HepG2 (cell line): Measurements from ENCODE around the gene SH3YL1. TPM values are rescaled to one million over a fixed set of nuclear protein-coding genes. Genes with fewer than 3 reads are reported as not detected.

Source experiments
- AHR ChIP-seq: IDR thresholded peaks from 2 replicates; pipeline ENCODE4 v1.6.1; 2018; ENCODE audit warnings: missing genetic modification reagents, missing compliant biosample characterization
- CBX1 ChIP-seq: IDR thresholded peaks from one replicate; pipeline ENCODE4 v1.6.1; 2016; ENCODE audit warnings: antibody characterized with exemption, low read depth
- GABPB1 ChIP-seq: IDR thresholded peaks from 2 replicates; pipeline ENCODE4 v1.6.1; 2016; ENCODE audit warnings: mild to moderate bottlenecking, missing genetic modification reagents, moderate library complexity, missing compliant biosample characterization
- GLI4 ChIP-seq: sonication (generic); formaldehyde crosslinking; IDR thresholded peaks from 2 replicates; pipeline ENCODE4 v1.5.1; 2020; ENCODE audit warnings: missing genetic modification reagents, mild to moderate bottlenecking, moderate library complexity, borderline replicate concordance
- HNRNPLL ChIP-seq: fragments of 200-400 bp; formaldehyde crosslinking; IDR thresholded peaks from 2 replicates; pipeline ENCODE4 v1.6.1; 2017; ENCODE audit warnings: mild to moderate bottlenecking, low read depth, low read length; ENCODE audit not compliant: poor library complexity, severe bottlenecking
- KLF11 ChIP-seq: IDR thresholded peaks from 2 replicates; pipeline ENCODE4 v1.6.1; 2016; ENCODE audit warnings: missing compliant biosample characterization
- MED1 ChIP-seq: sonication (generic); formaldehyde crosslinking; IDR thresholded peaks from 2 replicates; pipeline ENCODE4 v1.4.0; 2020; ENCODE audit warnings: missing genetic modification reagents
- MYNN ChIP-seq: sonication (generic); formaldehyde crosslinking; IDR thresholded peaks from 2 replicates; pipeline ENCODE4 v1.4.0; 2020; ENCODE audit warnings: mild to moderate bottlenecking, low read depth, missing genetic modification reagents
- PHF8 ChIP-seq: sonication (generic); formaldehyde crosslinking; IDR thresholded peaks from 2 replicates; pipeline ENCODE4 v1.5.0; 2020; ENCODE audit warnings: missing genetic modification reagents
- PTBP1 ChIP-seq: fragments of 200-400 bp; formaldehyde crosslinking; IDR thresholded peaks from 2 replicates; pipeline ENCODE4 v1.6.1; 2018; ENCODE audit warnings: low read length, low read depth; ENCODE audit not compliant: poor library complexity, severe bottlenecking
- REL ChIP-seq: sonication (generic); formaldehyde crosslinking; conservative IDR thresholded peaks from 2 replicates; pipeline ENCODE4 v1.8.0; 2022; ENCODE audit warnings: mild to moderate bottlenecking, missing genetic modification reagents, moderate library complexity
- SIN3A ChIP-seq: IDR thresholded peaks from 2 replicates; pipeline ENCODE4 v1.6.1; 2011; ENCODE audit warnings: low read depth, mild to moderate bottlenecking, control low read depth, low read length, borderline replicate concordance
- SPEN ChIP-seq: sonication (generic); formaldehyde crosslinking; IDR thresholded peaks from 2 replicates; pipeline ENCODE4 v1.5.1; 2020; ENCODE audit warnings: low read depth, mild to moderate bottlenecking, missing genetic modification reagents
- ZNF224 ChIP-seq: sonication (generic); formaldehyde crosslinking; IDR thresholded peaks from 2 replicates; pipeline ENCODE4 v1.5.0; 2020; ENCODE audit warnings: mild to moderate bottlenecking, missing genetic modification reagents
- ZNF263 ChIP-seq: sonication (generic); formaldehyde crosslinking; IDR thresholded peaks from 2 replicates; pipeline ENCODE4 v1.4.0; 2020; ENCODE audit warnings: missing genetic modification reagents
- ZNF709 ChIP-seq: sonication (generic); formaldehyde crosslinking; IDR thresholded peaks from 2 replicates; pipeline ENCODE4 v1.5.0; 2020; ENCODE audit warnings: mild to moderate bottlenecking, missing genetic modification reagents
- ZNF737 ChIP-seq: sonication (generic); formaldehyde crosslinking; IDR thresholded peaks from 2 replicates; pipeline ENCODE4 v1.5.0; 2020; ENCODE audit warnings: missing genetic modification reagents, mild to moderate bottlenecking, borderline replicate concordance
- ZNF761 ChIP-seq: sonication (generic); formaldehyde crosslinking; conservative IDR thresholded peaks from 2 replicates; pipeline ENCODE4 v1.4.0; 2020; ENCODE audit warnings: mild to moderate bottlenecking, missing genetic modification reagents
- ZNF878 ChIP-seq: sonication (generic); formaldehyde crosslinking; IDR thresholded peaks from 2 replicates; pipeline ENCODE4 v1.8.1; 2023; ENCODE audit warnings: mild to moderate bottlenecking, missing genetic modification reagents, moderate library complexity
- ZNF883 ChIP-seq: sonication (generic); formaldehyde crosslinking; IDR thresholded peaks from 2 replicates; pipeline ENCODE4 v1.5.1; 2020; ENCODE audit warnings: mild to moderate bottlenecking, missing genetic modification reagents; ENCODE audit errors: not compliant biosample characterization
- ZSCAN20 ChIP-seq: sonication (generic); formaldehyde crosslinking; IDR thresholded peaks from 2 replicates; pipeline ENCODE4 v1.4.0; 2020; ENCODE audit warnings: missing genetic modification reagents, mild to moderate bottlenecking, borderline replicate concordance
- ZSCAN31 ChIP-seq: sonication (generic); formaldehyde crosslinking; IDR thresholded peaks from 2 replicates; pipeline ENCODE4 v1.5.0; 2020; ENCODE audit warnings: low read depth, mild to moderate bottlenecking, missing genetic modification reagents
- polyA plus RNA-seq, 8 experiments: library from polyadenylated mRNA; depleted of rRNA in 3 of 8; stranded (reverse) in 7 of 8; unstranded in 1 of 8; fragments of >200 nt; fragmentation: Illumina TruSeq in 4 of 8; extraction: Trizol in 4 of 8; gene quantifications; 2 replicates each; pipeline versions ENCODE4 v1.2.1 to v1.2.3, GENCODE V29; 2011 to 2016; ENCODE audit warnings: low read depth in 4 of 8, missing spikeins in 1 of 8, mixed read lengths in 1 of 8; ENCODE audit not compliant: insufficient read depth in 1 of 8
- total RNA-seq, 5 experiments: library from RNA; depleted of rRNA; stranded (reverse); fragments of >200 nt; fragmentation: Illumina TruSeq; extraction: Trizol; gene quantifications; 2 replicates each; pipeline ENCODE4 v1.2.3, GENCODE V29; 2016; ENCODE audit warnings: low read depth in 1 of 5
- TF ChIP-seq, protein P1 (sequence below): sonication (generic); formaldehyde crosslinking; IDR thresholded peaks from 2 replicates; pipeline ENCODE4 v1.8.0; 2022; ENCODE audit warnings: mild to moderate bottlenecking, missing genetic modification reagents, moderate library complexity
- TF ChIP-seq, protein P2 (sequence below): sonication (generic); formaldehyde crosslinking; IDR thresholded peaks from 2 replicates; pipeline ENCODE4 v1.4.0; 2020; ENCODE audit warnings: mild to moderate bottlenecking, missing genetic modification reagents

Gene SH3YL1
- total and polyA plus RNA-seq, 2 of the 13 experiments (the other 11 are each of a cell fraction or from before 2014, with no cell fraction given): 13.0 to 48.2 TPM

- TF ChIP-seq ZSCAN31 (CRISPR knock-in tag): peak; percentile 65; the same call in 1 of the 2 replicates
- peak; percentile 51 for TF ChIP-seq ZNF709 (CRISPR knock-in tag)
- TF ChIP-seq PTBP1: no peak
- peak; percentile 97 for TF ChIP-seq PHF8 (CRISPR knock-in tag)
- peak; percentile 94 for TF ChIP-seq HNRNPLL
- TF ChIP-seq KLF11 (CRISPR knock-in tag): 0 out of 2 replicates have a peak, but pooled peaks have one; percentile 10
- no peak for TF ChIP-seq ZNF878 (CRISPR knock-in tag)
- TF ChIP-seq, protein P1, sequence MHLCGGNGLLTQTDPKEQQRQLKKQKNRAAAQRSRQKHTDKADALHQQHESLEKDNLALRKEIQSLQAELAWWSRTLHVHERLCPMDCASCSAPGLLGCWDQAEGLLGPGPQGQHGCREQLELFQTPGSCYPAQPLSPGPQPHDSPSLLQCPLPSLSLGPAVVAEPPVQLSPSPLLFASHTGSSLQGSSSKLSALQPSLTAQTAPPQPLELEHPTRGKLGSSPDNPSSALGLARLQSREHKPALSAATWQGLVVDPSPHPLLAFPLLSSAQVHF (CRISPR knock-in tag): peak; percentile 66
- TF ChIP-seq ZNF224: peak; percentile 86; the same call in 1 of the 2 replicates
- peak; percentile 70 for TF ChIP-seq ZNF883 (CRISPR knock-in tag)
- peak; percentile 94 for TF ChIP-seq SPEN
- TF ChIP-seq AHR (CRISPR knock-in tag): 0 out of 2 replicates have a peak, but pooled peaks have one; percentile 41
- peak; percentile 64; the same call in 1 of the 2 replicates for TF ChIP-seq REL
- peak; percentile 57 for TF ChIP-seq MED1 (CRISPR knock-in tag)
- TF ChIP-seq ZNF761 (CRISPR knock-in tag): 0 out of 2 replicates have a peak, but pooled peaks have one; percentile 72
- peak; percentile 71; the same call in 1 of the 2 replicates for TF ChIP-seq GLI4 (CRISPR knock-in tag)
- peak; percentile 69 for TF ChIP-seq CBX1
- TF ChIP-seq ZSCAN20 (CRISPR knock-in tag): no peak
- peak; percentile 69; the same call in 1 of the 2 replicates for TF ChIP-seq SIN3A
- TF ChIP-seq ZNF263: 0 out of 2 replicates have a peak, but pooled peaks have one; percentile 42
- peak; percentile 81; the same call in 1 of the 2 replicates for TF ChIP-seq ZNF737 (CRISPR knock-in tag)
- TF ChIP-seq, protein P2, sequence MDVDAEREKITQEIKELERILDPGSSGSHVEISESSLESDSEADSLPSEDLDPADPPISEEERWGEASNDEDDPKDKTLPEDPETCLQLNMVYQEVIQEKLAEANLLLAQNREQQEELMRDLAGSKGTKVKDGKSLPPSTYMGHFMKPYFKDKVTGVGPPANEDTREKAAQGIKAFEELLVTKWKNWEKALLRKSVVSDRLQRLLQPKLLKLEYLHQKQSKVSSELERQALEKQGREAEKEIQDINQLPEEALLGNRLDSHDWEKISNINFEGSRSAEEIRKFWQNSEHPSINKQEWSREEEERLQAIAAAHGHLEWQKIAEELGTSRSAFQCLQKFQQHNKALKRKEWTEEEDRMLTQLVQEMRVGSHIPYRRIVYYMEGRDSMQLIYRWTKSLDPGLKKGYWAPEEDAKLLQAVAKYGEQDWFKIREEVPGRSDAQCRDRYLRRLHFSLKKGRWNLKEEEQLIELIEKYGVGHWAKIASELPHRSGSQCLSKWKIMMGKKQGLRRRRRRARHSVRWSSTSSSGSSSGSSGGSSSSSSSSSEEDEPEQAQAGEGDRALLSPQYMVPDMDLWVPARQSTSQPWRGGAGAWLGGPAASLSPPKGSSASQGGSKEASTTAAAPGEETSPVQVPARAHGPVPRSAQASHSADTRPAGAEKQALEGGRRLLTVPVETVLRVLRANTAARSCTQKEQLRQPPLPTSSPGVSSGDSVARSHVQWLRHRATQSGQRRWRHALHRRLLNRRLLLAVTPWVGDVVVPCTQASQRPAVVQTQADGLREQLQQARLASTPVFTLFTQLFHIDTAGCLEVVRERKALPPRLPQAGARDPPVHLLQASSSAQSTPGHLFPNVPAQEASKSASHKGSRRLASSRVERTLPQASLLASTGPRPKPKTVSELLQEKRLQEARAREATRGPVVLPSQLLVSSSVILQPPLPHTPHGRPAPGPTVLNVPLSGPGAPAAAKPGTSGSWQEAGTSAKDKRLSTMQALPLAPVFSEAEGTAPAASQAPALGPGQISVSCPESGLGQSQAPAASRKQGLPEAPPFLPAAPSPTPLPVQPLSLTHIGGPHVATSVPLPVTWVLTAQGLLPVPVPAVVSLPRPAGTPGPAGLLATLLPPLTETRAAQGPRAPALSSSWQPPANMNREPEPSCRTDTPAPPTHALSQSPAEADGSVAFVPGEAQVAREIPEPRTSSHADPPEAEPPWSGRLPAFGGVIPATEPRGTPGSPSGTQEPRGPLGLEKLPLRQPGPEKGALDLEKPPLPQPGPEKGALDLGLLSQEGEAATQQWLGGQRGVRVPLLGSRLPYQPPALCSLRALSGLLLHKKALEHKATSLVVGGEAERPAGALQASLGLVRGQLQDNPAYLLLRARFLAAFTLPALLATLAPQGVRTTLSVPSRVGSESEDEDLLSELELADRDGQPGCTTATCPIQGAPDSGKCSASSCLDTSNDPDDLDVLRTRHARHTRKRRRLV: no peak
- 0 out of 2 replicates have a peak, but pooled peaks have one; percentile 26 for TF ChIP-seq MYNN (CRISPR knock-in tag)
- TF ChIP-seq GABPB1 (CRISPR knock-in tag): peak; percentile 84
These were observed 949 bp upstream of the SH3YL1 start, which contains the start of gene ACP1 (continued) for GRCh38 chr2:264493-265468.
